Measurements from ENCODE around the gene FDXR. TPM values are rescaled to one million over a fixed set of nuclear protein-coding genes. Genes with fewer than 3 reads are reported as not detected.

The FDXR gene
- total RNA-seq, 1 experiment from 2014 or later: 18.2 TPM

DNA sequence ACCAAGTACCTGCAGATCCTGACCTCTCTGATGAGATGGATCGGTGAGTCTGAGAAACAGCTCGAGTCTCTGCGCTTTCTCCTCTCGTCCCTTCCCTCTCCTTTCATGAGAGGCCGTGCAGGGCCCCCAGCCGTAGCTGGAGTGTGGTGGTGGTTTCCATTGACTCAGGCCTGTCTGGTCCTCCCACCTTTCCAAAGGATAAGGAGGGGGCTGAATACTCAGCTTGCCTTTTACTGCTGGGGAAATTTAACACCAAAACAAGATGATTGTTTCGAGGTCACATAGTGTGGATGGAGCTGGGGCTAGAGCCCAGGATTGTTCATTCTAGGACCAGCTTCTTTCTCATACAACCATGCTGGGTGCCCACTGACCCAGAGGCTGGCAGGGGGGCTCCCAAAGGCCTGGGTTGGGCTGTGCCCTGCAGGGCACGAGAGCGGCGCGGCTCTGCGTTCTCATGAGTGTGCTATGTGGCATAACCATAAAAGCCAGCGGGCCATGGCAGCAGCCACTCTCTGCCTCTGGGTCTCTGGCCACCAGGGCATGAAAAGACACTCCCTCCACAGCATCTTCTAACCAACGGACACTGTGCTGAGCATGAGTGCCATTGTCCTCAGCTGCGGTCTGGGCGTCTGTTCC, 52.9 kb downstream of the FDXR start:
- CTCF ChIA-PET: no interaction called here
- Histone ChIP-seq H3K27me3 (ENCODE audit: insufficient read depth, low read depth) (no peaks in the 10 kb centered on the region), H2AFZ (no peak overlapping the region), H3K9me2 (ENCODE audit: insufficient read depth) (no peaks in the 10 kb centered on the region), H4K20me1 (ENCODE audit: insufficient read depth) (no peaks in the 10 kb centered on the region), H3F3A (ENCODE audit: insufficient read depth, low read depth) (no peaks in the 10 kb centered on the region), H3K9me3 (ENCODE audit: insufficient read depth, low read depth) (no peaks in the 10 kb centered on the region), H3K4me3 (no peak overlapping the region), H3K27ac (no peak overlapping the region), H3K79me2 (ENCODE audit: low read depth) (no peaks in the 10 kb centered on the region), H3K4me2 (no peak overlapping the region), H3K4me1 (replicated peaks; ENCODE audit: insufficient read depth) (no peaks in the 10 kb centered on the region), H3K36me3 (ENCODE audit: low read depth) (no peaks in the 10 kb centered on the region)
- no peak for TF ChIP-seq EZH2 (IDR thresholded peaks at IDR 0.05; ENCODE audit: low read depth)
- TF ChIP-seq, protein P1, sequence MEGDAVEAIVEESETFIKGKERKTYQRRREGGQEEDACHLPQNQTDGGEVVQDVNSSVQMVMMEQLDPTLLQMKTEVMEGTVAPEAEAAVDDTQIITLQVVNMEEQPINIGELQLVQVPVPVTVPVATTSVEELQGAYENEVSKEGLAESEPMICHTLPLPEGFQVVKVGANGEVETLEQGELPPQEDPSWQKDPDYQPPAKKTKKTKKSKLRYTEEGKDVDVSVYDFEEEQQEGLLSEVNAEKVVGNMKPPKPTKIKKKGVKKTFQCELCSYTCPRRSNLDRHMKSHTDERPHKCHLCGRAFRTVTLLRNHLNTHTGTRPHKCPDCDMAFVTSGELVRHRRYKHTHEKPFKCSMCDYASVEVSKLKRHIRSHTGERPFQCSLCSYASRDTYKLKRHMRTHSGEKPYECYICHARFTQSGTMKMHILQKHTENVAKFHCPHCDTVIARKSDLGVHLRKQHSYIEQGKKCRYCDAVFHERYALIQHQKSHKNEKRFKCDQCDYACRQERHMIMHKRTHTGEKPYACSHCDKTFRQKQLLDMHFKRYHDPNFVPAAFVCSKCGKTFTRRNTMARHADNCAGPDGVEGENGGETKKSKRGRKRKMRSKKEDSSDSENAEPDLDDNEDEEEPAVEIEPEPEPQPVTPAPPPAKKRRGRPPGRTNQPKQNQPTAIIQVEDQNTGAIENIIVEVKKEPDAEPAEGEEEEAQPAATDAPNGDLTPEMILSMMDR (conservative IDR thresholded peaks at IDR 0.05): no peak
- intact Hi-C loops (cut with micrococcal nuclease; ENCODE audit: unreplicated experiment): no loop called here
- no TSS peak for BruUV-seq (replicated peaks)
- POLR2A ChIA-PET (ENCODE audit: unreplicated experiment): no interaction called here
- no peak for DNase-seq

DNA sequence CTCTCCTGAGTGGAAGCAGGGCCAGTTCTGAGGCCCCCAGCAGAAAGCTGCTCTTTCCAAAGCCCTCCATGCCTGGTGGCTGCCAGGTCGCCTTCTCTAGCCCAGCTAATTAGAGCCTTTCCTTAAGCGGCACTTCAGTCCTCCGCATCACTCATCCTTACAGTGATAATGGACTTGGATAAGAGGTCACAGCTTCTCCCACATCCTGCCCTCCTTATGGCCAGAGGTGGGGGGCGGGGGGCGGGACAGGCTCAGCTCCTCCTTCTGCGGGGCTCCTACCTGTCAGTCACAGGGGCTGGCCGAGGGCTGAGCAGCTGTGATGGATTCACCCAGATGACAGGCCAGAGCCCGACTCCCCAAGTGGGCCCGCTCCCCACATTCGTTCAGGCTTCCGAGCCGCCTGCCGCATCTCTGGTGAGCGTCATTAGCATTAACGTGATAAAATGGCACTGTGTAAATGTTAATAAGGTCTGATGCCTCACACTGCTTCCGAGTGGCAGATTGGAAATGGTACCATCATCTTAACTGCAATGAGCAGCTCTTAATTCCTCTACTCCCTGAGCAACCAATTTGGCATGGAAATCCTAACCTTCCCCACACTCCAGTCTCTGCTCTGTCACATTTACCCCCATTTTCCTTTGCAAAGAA, 54.4 kb downstream of the FDXR start:
- Histone ChIP-seq H3K4me2 (no peak overlapping the region), H3K27me3 (ENCODE audit: insufficient read depth, low read depth) (no peaks in the 10 kb centered on the region), H2AFZ (no peak overlapping the region), H3K27ac (no peak overlapping the region), H4K20me1 (ENCODE audit: insufficient read depth) (no peaks in the 10 kb centered on the region), H3K4me1 (replicated peaks; ENCODE audit: insufficient read depth) (no peaks in the 10 kb centered on the region), H3F3A (ENCODE audit: insufficient read depth, low read depth) (no peaks in the 10 kb centered on the region), H3K36me3 (ENCODE audit: low read depth) (no peaks in the 10 kb centered on the region), H3K4me3 (no peak overlapping the region), H3K9me2 (ENCODE audit: insufficient read depth) (no peaks in the 10 kb centered on the region), H3K9me3 (ENCODE audit: insufficient read depth, low read depth) (no peaks in the 10 kb centered on the region), H3K79me2 (ENCODE audit: low read depth) (no peaks in the 10 kb centered on the region)
- CTCF ChIA-PET: no interaction called here
- BruUV-seq (replicated peaks): no TSS peak
- intact Hi-C loops (cut with micrococcal nuclease; ENCODE audit: unreplicated experiment): no loop called here
- DNase-seq: no peak
- POLR2A ChIA-PET (ENCODE audit: unreplicated experiment): no interaction called here
- no peak for TF ChIP-seq EZH2 (IDR thresholded peaks at IDR 0.05; ENCODE audit: low read depth)
- TF ChIP-seq, protein P1 (conservative IDR thresholded peaks at IDR 0.05): no peak

DNA sequence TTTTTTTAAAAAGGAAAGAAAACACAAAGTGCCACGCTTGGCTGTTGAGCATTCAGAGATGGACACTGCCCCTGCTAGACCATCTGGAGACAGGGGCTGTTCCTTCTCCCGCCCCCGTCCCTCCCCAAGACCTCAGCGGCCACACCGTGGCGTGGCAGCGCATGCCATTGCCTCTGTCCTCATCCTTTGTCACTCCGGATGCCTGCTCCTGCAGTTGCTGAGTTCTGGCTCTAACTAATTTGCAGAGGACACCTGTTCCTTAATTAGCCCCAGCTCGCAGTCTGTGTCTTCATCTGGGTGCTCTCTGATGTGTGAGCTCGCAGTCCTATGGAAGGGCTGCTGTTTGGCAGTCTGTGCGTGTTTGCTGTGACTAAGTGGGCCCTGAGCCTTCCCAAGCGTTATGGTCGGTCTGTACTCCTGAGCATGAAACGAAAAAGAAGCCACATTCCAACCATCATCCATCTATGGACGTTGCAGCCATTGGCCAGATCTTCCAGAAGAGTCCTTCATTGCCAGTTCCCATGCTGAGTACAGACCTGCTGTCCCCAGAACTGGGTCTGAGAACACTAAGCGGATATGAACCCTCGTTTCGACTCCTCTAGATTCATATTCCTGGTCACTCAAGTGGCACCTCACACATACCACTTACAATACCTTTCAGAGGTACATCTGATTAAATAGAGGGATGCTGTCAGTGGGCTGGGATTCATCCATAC, 55.7 kb downstream of the FDXR start:
- Histone ChIP-seq H3K27me3 (ENCODE audit: insufficient read depth, low read depth) (no peaks in the 10 kb centered on the region), H2AFZ (no peak overlapping the region), H3K4me3 (no peak overlapping the region), H3F3A (ENCODE audit: insufficient read depth, low read depth) (no peaks in the 10 kb centered on the region), H3K9me2 (ENCODE audit: insufficient read depth) (no peaks in the 10 kb centered on the region), H3K4me2 (no peak overlapping the region), H3K4me1 (replicated peaks; ENCODE audit: insufficient read depth) (no peaks in the 10 kb centered on the region), H3K9me3 (ENCODE audit: insufficient read depth, low read depth) (no peaks in the 10 kb centered on the region), H3K36me3 (ENCODE audit: low read depth) (no peaks in the 10 kb centered on the region), H3K79me2 (ENCODE audit: low read depth) (no peaks in the 10 kb centered on the region), H4K20me1 (ENCODE audit: insufficient read depth) (no peaks in the 10 kb centered on the region), H3K27ac (no peak overlapping the region)
- CTCF ChIA-PET: no interaction called here
- DNase-seq: no peak
- POLR2A ChIA-PET (ENCODE audit: unreplicated experiment): no interaction called here
- BruUV-seq (replicated peaks): no TSS peak
- TF ChIP-seq, protein P1 (conservative IDR thresholded peaks at IDR 0.05): no peak
- no peak for TF ChIP-seq EZH2 (IDR thresholded peaks at IDR 0.05; ENCODE audit: low read depth)
- intact Hi-C loops (cut with micrococcal nuclease; ENCODE audit: unreplicated experiment): no loop called here

Measured in PC-9 (cell line).